Mesendoderm (in vitro differentiated cells): ENCODE data around the gene CASS4. TPM values are rescaled to one million over a fixed set of nuclear protein-coding genes. Genes with fewer than 3 reads are reported as not detected.

Experiments used
- DNase-seq: peaks from one replicate; pipeline ENCODE4 v3.0.0; 2013
- H2AK5ac ChIP-seq: 2 replicates; pipeline ENCODE4 v1.6.1; 2013; ENCODE audit warnings: low read length, inconsistent platforms
- H2BK120ac ChIP-seq: 2 replicates; pipeline ENCODE4 v1.6.1; 2013; ENCODE audit warnings: low read depth, mild to moderate bottlenecking, low read length, moderate library complexity, mixed read lengths
- H2BK15ac ChIP-seq: replicated peaks from 2 replicates; pipeline ENCODE4 v1.6.1; 2013; ENCODE audit warnings: low read depth, mild to moderate bottlenecking, moderate library complexity
- H2BK5ac ChIP-seq: 2 replicates; pipeline ENCODE4 v1.6.1; 2013; ENCODE audit warnings: low read length, inconsistent platforms
- H3K18ac ChIP-seq: 2 replicates; pipeline ENCODE4 v1.6.1; 2013; ENCODE audit warnings: mild to moderate bottlenecking, low read length, mixed read lengths
- H3K23ac ChIP-seq: one replicate; pipeline ENCODE4 v1.6.1; 2013; ENCODE audit warnings: low read length
- H3K27ac ChIP-seq: 2 replicates; pipeline ENCODE4 v1.5.1; 2013; ENCODE audit warnings: low read depth, mild to moderate bottlenecking, inconsistent platforms, low read length, moderate library complexity
- H3K27me3 ChIP-seq: 2 replicates; pipeline ENCODE4 v1.6.1; 2013; ENCODE audit warnings: low read length, control low read depth, mild to moderate bottlenecking, inconsistent platforms; ENCODE audit not compliant: insufficient read depth, poor library complexity
- H3K36me3 ChIP-seq: 2 replicates; pipeline ENCODE4 v1.6.1; 2013; ENCODE audit warnings: low read length, inconsistent platforms; ENCODE audit not compliant: control insufficient read depth, insufficient read depth
- H3K4ac ChIP-seq: one replicate; pipeline ENCODE4 v1.6.1; 2013; ENCODE audit warnings: low read depth, mild to moderate bottlenecking, low read length, moderate library complexity
- H3K4me1 ChIP-seq: 2 replicates; pipeline ENCODE4 v1.6.1; 2013; ENCODE audit warnings: low read depth, low read length, inconsistent platforms; ENCODE audit not compliant: control insufficient read depth
- H3K4me2 ChIP-seq: 2 replicates; pipeline ENCODE4 v1.6.1; 2013; ENCODE audit warnings: low read length
- H3K4me3 ChIP-seq: 2 replicates; pipeline ENCODE4 v1.5.1; 2013; ENCODE audit warnings: mild to moderate bottlenecking, low read length
- H3K56ac ChIP-seq: one replicate; pipeline ENCODE4 v1.6.1; 2013; ENCODE audit warnings: low read length
- H3K79me1 ChIP-seq: 2 replicates; pipeline ENCODE4 v1.6.1; 2013; ENCODE audit warnings: low read length, inconsistent platforms
- H3K79me2 ChIP-seq: 2 replicates; pipeline ENCODE4 v1.6.1; 2013; ENCODE audit warnings: mild to moderate bottlenecking, low read length; ENCODE audit not compliant: control insufficient read depth, insufficient read depth
- H3K9ac ChIP-seq: 2 replicates; pipeline ENCODE4 v1.6.1; 2013; ENCODE audit warnings: low read length, inconsistent platforms
- H4K5ac ChIP-seq: one replicate; pipeline ENCODE4 v1.6.1; 2013; ENCODE audit warnings: low read length
- H4K8ac ChIP-seq: one replicate; pipeline ENCODE4 v1.6.1; 2013; ENCODE audit warnings: low read depth, mild to moderate bottlenecking, control low read depth, low read length, moderate library complexity
- WGBS: extraction: QIAGEN DNeasy Blood & Tissue Kit; methylation state at CpG from one replicate; pipeline ENCODE4 v1.1.7; 2013; ENCODE audit warnings: low lambda C conversion rate, missing lambda C conversion rate; ENCODE audit not compliant: insufficient coverage; ENCODE audit errors: extremely low coverage; 5-methylcytosine and 5-hydroxymethylcytosine counted together
- polyA plus RNA-seq, 2 experiments: library from polyadenylated mRNA; stranded (reverse); fragments of 200-250 nt; gene quantifications; one replicate each; pipeline ENCODE4 v1.2.3, GENCODE V29; 2013

Gene CASS4, protein sequence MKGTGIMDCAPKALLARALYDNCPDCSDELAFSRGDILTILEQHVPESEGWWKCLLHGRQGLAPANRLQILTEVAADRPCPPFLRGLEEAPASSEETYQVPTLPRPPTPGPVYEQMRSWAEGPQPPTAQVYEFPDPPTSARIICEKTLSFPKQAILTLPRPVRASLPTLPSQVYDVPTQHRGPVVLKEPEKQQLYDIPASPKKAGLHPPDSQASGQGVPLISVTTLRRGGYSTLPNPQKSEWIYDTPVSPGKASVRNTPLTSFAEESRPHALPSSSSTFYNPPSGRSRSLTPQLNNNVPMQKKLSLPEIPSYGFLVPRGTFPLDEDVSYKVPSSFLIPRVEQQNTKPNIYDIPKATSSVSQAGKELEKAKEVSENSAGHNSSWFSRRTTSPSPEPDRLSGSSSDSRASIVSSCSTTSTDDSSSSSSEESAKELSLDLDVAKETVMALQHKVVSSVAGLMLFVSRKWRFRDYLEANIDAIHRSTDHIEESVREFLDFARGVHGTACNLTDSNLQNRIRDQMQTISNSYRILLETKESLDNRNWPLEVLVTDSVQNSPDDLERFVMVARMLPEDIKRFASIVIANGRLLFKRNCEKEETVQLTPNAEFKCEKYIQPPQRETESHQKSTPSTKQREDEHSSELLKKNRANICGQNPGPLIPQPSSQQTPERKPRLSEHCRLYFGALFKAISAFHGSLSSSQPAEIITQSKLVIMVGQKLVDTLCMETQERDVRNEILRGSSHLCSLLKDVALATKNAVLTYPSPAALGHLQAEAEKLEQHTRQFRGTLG
- polyA plus RNA-seq (2013, experiment 1 of 2) = not detected
- not detected for polyA plus RNA-seq (2013, experiment 2 of 2)

DNA sequence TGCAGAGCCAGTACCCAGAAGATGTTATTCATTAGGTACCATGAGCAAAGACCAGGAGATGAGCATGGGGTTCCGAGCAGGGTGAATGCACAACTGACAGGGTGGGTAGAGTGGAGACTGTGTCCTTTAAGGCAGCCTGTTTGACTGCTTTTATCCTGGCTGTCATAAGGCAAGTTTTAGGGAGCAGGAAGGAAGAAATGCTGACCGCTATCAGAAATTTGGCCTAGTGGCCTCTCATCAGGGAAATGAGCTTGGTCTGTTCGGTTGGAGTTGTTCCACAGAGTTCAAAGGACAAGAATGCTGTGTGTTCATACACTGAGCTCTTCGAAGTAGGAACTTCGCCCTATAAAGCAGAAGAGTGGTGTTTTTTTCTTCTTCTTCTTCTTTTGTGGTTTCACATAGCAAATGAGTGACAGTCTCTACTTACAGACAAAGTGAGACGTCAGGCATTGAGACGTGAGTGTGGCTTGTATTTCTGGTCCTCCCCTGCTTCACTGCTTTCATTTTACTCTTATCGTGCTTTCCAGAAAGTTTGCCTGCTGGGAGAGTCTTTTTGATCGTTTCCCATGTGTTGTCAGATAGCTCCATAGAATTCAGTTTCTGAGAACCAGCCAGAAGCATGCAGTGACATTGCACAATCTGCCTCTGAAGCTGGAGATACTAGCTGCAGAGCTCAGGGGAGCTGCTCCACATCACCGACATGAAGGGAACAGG, at the start of gene CASS4:
Gene CASS4 (plus strand): TSS at position 502 of the 714 bp plus-strand sequence. CDS start 199 bp downstream, at position 701.
- Histone ChIP-seq H4K8ac (no peak within 1 kb of the TSS), H3K27ac (no peak within 1 kb of the TSS), H2AK5ac (no peak within 1 kb of the TSS), H3K4ac (no peak within 1 kb of the TSS), H3K56ac (no peak within 1 kb of the TSS), H3K4me1 (no peaks in the 10 kb centered on the region), H2BK120ac (no peak within 1 kb of the TSS), H3K4me2 (no peak within 1 kb of the TSS), H3K18ac (no peak within 1 kb of the TSS), H2BK15ac (no peak within 1 kb of the TSS), H3K36me3 (peaks cover 4% of the 10 kb centered on the region), H3K9ac (no peak within 1 kb of the TSS), H4K5ac (no peak within 1 kb of the TSS), H3K27me3 (no peaks in the 10 kb centered on the region), H3K23ac (no peak within 1 kb of the TSS), H3K79me2 (no peaks in the 10 kb centered on the region), H3K79me1 (no peaks in the 10 kb centered on the region), H3K4me3 (no peak within 1 kb of the TSS), H2BK5ac (no peak within 1 kb of the TSS)
- WGBS = no CpG with 5 or more reads among the region's 10 CpGs
- no peak for DNase-seq

DNA sequence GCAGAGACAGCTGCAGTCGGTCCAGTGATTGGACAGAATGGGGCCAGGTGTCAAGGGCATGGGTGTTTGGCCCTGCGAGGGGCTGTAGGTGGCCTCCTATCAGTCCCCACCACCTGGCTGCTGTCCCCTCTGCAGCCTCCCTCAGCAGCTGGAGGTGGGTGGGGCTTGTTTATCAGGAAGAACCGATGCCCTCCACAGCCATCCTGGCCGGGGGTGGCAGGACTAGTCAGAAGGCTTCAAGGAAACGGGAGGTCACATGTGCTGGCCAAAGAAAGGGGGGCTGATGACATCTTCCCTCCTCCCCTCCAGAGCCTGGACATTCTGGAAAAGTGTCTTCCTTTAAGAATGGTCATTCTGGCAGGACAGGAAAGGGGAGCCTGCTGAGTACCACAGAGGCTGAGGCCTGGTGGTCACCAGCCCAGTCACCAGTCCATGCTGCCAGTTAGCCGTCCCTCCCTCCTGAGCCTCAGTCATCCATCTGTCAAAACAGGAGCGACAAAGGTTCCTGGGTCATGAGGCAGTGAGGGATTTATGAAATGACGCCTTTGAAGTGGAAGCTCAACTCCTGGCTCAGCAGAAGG, 49.1 kb upstream of the CASS4 start:
- Histone ChIP-seq H3K4ac (no peak overlapping the region), H2BK120ac (no peak overlapping the region), H3K79me1 (no peaks in the 10 kb centered on the region), H3K56ac (no peak overlapping the region), H3K4me2 (no peak overlapping the region), H4K8ac (no peak overlapping the region), H2AK5ac (no peak overlapping the region), H4K5ac (no peak overlapping the region), H2BK15ac (no peak overlapping the region), H3K27me3 (no peaks in the 10 kb centered on the region), H3K18ac (no peak overlapping the region), H3K9ac (no peak overlapping the region), H3K79me2 (no peaks in the 10 kb centered on the region), H2BK5ac (no peak overlapping the region), H3K4me1 (no peaks in the 10 kb centered on the region), H3K27ac (no peak overlapping the region), H3K23ac (no peak overlapping the region), H3K4me3 (no peak overlapping the region), H3K36me3 (no peaks in the 10 kb centered on the region)
- peak; percentile 27 for DNase-seq
- no CpG with 5 or more reads among the region's 8 CpGs for WGBS

DNA sequence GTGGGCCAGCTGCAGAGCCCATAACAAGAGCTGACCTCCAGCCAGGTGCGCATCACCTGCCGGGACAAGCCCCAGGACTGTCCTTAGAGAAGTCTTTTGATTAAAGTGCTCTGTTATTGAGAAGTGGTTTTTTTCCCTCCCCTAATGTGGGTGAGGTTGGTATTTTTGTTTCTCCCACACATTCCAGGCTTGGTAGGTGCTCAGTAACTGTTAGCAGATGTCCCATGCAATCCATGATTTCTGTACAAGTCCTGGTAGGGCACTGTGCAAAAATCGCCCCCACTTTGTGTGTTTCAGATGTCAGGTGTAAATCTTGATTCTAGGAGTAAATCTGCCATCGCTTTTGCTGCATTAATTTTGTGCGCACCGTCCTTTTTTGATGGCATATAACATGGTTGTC, 48.6 kb upstream of the CASS4 start:
- Histone ChIP-seq H2BK120ac (no peak overlapping the region), H3K79me2 (no peaks in the 10 kb centered on the region), H2AK5ac (no peak overlapping the region), H3K36me3 (no peaks in the 10 kb centered on the region), H4K5ac (no peak overlapping the region), H3K4me3 (no peak overlapping the region), H3K79me1 (no peaks in the 10 kb centered on the region), H4K8ac (no peak overlapping the region), H2BK5ac (no peak overlapping the region), H3K56ac (no peak overlapping the region), H2BK15ac (no peak overlapping the region), H3K23ac (no peak overlapping the region), H3K27me3 (no peaks in the 10 kb centered on the region), H3K4ac (no peak overlapping the region), H3K27ac (no peak overlapping the region), H3K9ac (no peak overlapping the region), H3K4me2 (no peak overlapping the region), H3K18ac (no peak overlapping the region), H3K4me1 (no peaks in the 10 kb centered on the region)
- WGBS = no CpG with 5 or more reads among the region's 6 CpGs
- no peak for DNase-seq

DNA sequence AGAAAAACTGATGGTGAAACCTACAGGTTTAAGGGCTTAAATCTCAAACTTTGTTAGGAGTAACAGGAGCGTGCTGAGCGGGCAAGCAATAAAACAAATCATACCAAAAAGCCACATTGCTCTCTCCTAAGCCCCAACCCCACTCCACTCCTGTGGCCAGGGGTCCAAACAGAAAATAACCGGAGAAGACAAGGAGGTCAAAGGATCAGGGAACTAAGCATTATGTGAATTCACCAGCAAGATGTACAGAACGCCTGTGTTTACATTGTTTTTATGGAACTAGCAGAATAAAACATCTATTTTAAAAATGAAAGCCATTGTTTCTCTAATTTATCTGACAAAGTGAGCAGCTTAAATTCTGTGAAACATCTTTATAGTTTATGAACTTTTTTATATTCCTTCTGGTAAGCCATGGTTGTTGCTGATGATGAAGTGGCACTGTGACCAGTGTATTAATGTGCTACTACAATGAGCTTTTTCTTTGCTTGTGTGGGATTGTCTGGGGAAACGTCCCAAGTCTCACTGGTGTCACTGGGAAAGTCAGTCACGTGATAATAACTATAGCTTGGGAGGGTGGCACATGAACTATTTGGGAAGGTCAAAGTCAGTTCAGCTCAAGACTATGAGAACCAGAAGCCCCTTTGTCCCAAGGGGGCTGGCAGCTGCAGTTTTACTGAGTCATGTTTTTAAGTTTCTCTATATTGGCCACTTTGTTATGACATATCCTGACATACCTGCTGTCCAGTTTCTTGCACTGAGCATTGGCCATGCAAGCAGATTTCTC, 43.5 kb upstream of the CASS4 start:
- DNase-seq = no peak
- Histone ChIP-seq H3K4ac (no peak overlapping the region), H2AK5ac (no peak overlapping the region), H4K5ac (no peak overlapping the region), H3K79me1 (peaks cover 8% of the 10 kb centered on the region), H3K4me3 (no peak overlapping the region), H3K9ac (no peak overlapping the region), H3K4me2 (no peak overlapping the region), H3K23ac (no peak overlapping the region), H3K4me1 (no peaks in the 10 kb centered on the region), H3K56ac (no peak overlapping the region), H4K8ac (no peak overlapping the region), H2BK15ac (no peak overlapping the region), H2BK120ac (no peak overlapping the region), H3K27me3 (no peaks in the 10 kb centered on the region), H3K27ac (no peak overlapping the region), H3K79me2 (no peaks in the 10 kb centered on the region), H3K18ac (no peak overlapping the region), H2BK5ac (no peak overlapping the region), H3K36me3 (peaks cover 7% of the 10 kb centered on the region)
- no CpG with 5 or more reads among the region's 6 CpGs for WGBS

DNA sequence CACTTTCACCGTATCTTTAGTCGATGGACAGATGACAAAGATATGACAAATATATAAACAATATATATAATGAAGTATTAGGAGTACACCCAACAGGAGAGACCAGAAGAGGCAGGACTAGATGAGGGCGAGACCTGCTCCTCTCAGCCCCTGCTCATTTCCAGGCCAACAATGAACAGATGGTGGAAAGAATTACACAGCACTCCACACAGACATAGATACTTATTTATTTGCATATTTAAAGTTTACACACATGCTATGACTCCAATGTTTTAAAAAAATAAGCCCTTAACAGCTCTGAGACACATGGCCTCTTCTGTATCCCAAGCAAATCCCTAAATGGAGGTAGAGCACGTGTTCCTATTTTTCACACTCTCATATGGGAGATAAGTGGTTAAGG, 42.9 kb upstream of the CASS4 start:
- Histone ChIP-seq H2BK5ac (no peak overlapping the region), H3K79me2 (no peaks in the 10 kb centered on the region), H3K27me3 (no peaks in the 10 kb centered on the region), H2BK15ac (no peak overlapping the region), H4K5ac (no peak overlapping the region), H4K8ac (no peak overlapping the region), H2BK120ac (no peak overlapping the region), H3K9ac (no peak overlapping the region), H3K36me3 (peaks cover 9% of the 10 kb centered on the region), H3K23ac (no peak overlapping the region), H2AK5ac (no peak overlapping the region), H3K18ac (no peak overlapping the region), H3K27ac (no peak overlapping the region), H3K56ac (no peak overlapping the region), H3K4ac (no peak overlapping the region), H3K4me3 (no peak overlapping the region), H3K4me2 (no peak overlapping the region), H3K4me1 (no peaks in the 10 kb centered on the region), H3K79me1 (peaks cover 11% of the 10 kb centered on the region)
- DNase-seq = no peak
- WGBS = no CpG with 5 or more reads among the region's 4 CpGs
